HG02642 (cell line): Measurements from ENCODE around the gene LDB2.

Source experiments
- ATAC-seq: cut with Tn5 transposase; IDR thresholded peaks from one replicate; pipeline ENCODE4 v1.9.1; 2021; ENCODE audit warnings: mild to moderate bottlenecking; ENCODE audit not compliant: unreplicated experiment, poor library complexity

The LDB2 gene

GRCh38 chr4:16692961-16693506, 205.4 kb downstream of the LDB2 start:
- no peak for ATAC-seq

- ATAC-seq = no peak
Observed at GRCh38 chr4:16692524-16692923, 205.9 kb downstream of the LDB2 start.

- no peak for ATAC-seq
Observed at GRCh38 chr4:16692046-16692445, 206.4 kb downstream of the LDB2 start.

GRCh38 chr4:16691450-16691849, 207.0 kb downstream of the LDB2 start:
- ATAC-seq = no peak

- ATAC-seq = no peak
Observed at GRCh38 chr4:16687845-16688244, 210.6 kb downstream of the LDB2 start.

- no peak for ATAC-seq
Observed at GRCh38 chr4:16687011-16687410, 211.4 kb downstream of the LDB2 start.

GRCh38 chr4:16686195-16686594, 212.2 kb downstream of the LDB2 start:
- ATAC-seq = no peak

- ATAC-seq = no peak
Observed at GRCh38 chr4:16685536-16685935, 212.9 kb downstream of the LDB2 start.

- no peak for ATAC-seq
Observed at GRCh38 chr4:16684935-16685334, 213.5 kb downstream of the LDB2 start.

- ATAC-seq = no peak
Observed at GRCh38 chr4:16684097-16684496, 214.3 kb downstream of the LDB2 start.

- ATAC-seq = no peak
Observed at GRCh38 chr4:16682975-16683374, 215.5 kb downstream of the LDB2 start.

- no peak for ATAC-seq
Observed at GRCh38 chr4:16677001-16677944, 221.2 kb downstream of the LDB2 start.

GRCh38 chr4:16676230-16676770, 222.1 kb downstream of the LDB2 start:
- ATAC-seq = no peak

GRCh38 chr4:16674082-16674481, 224.4 kb downstream of the LDB2 start:
- no peak for ATAC-seq

- no peak for ATAC-seq
Observed at GRCh38 chr4:16672421-16672820, 226.0 kb downstream of the LDB2 start.

GRCh38 chr4:16671741-16672140, 226.7 kb downstream of the LDB2 start:
- no peak for ATAC-seq

GRCh38 chr4:16670727-16671126, 227.7 kb downstream of the LDB2 start:
- no peak for ATAC-seq

- no peak for ATAC-seq
Observed at GRCh38 chr4:16669036-16669435, 229.4 kb downstream of the LDB2 start.

GRCh38 chr4:16668488-16668887, 230.0 kb downstream of the LDB2 start:
- ATAC-seq = no peak

GRCh38 chr4:16667464-16667863, 231.0 kb downstream of the LDB2 start:
- ATAC-seq = no peak

- ATAC-seq = no peak
Observed at GRCh38 chr4:16665942-16666551, 232.4 kb downstream of the LDB2 start.
